EL (cell line): ENCODE measurements around the gene GRM7.

ENCODE experiments used
- DNase-seq: peaks from one replicate; pipeline ENCODE4 v3.0.0-alpha.2; 2016

GRM7 gene

GRCh38 chr3:7740458-7740857, 879.5 kb downstream of the GRM7 start:
- no peak for DNase-seq

GRCh38 chr3:7744850-7745249, 883.9 kb downstream of the GRM7 start:
- DNase-seq, result no peak

- no peak for DNase-seq
Observed at GRCh38 chr3:7745711-7746110, 884.8 kb downstream of the GRM7 start.

- DNase-seq, result no peak
Observed at GRCh38 chr3:7749931-7750695, 889.2 kb downstream of the GRM7 start.

- DNase-seq, result no peak
Observed at GRCh38 chr3:7752005-7752404, 891.1 kb downstream of the GRM7 start.

- DNase-seq, result no peak
Observed at GRCh38 chr3:7754653-7755441, 893.9 kb downstream of the GRM7 start.

- no peak for DNase-seq
Observed at GRCh38 chr3:7759630-7760029, 898.7 kb downstream of the GRM7 start.

GRCh38 chr3:7760718-7761117, 899.8 kb downstream of the GRM7 start:
- no peak for DNase-seq

GRCh38 chr3:7764115-7764514, 903.2 kb downstream of the GRM7 start:
- DNase-seq, result no peak

- DNase-seq, result no peak
Observed at GRCh38 chr3:7766530-7766929, 905.6 kb downstream of the GRM7 start.

- no peak for DNase-seq
Observed at GRCh38 chr3:7779331-7779730, 918.4 kb downstream of the GRM7 start.

GRCh38 chr3:7781395-7781794, 920.5 kb downstream of the GRM7 start:
- DNase-seq, result no peak

GRCh38 chr3:7787871-7788828, 927.2 kb downstream of the GRM7 start:
- DNase-seq, result no peak

- no peak for DNase-seq
Observed at GRCh38 chr3:7788881-7789280, 928.0 kb downstream of the GRM7 start.

- no peak for DNase-seq
Observed at GRCh38 chr3:7789324-7789723, 928.4 kb downstream of the GRM7 start.

GRCh38 chr3:7790141-7790540, 929.2 kb downstream of the GRM7 start:
- no peak for DNase-seq
